ENCODE data around the gene MINDY4B.

Gene MINDY4B

DNA sequence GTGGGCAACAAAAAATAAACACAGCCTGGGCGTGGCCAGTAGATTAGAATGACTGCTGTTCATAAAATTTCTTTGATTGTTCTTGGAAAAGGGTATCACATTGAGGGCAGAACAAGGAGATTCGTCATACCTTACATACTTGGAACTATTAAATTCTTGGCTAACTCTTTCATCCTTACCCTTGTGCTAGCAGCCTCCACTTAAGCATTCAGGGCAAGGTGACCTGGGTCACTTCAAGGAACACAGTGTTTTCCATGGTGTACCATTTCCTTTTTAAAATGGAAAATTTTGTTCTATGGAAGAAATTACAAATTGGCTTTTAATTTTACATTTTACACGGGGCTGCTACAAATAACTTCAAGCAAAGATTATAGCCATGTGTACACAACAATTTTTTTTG lies 60.8 kb downstream of the MINDY4B start:
- DNase-seq (ENCODE audit: low read depth): no peak

- DNase-seq (ENCODE audit: low read depth): no peak
These were observed 62.0 kb downstream of the MINDY4B start for GRCh38 chr3:150843241-150843640.

GRCh38 chr3:150840802-150841515 lies 64.3 kb downstream of the MINDY4B start:
- DNase-seq (ENCODE audit: low read depth): no peak

DNA sequence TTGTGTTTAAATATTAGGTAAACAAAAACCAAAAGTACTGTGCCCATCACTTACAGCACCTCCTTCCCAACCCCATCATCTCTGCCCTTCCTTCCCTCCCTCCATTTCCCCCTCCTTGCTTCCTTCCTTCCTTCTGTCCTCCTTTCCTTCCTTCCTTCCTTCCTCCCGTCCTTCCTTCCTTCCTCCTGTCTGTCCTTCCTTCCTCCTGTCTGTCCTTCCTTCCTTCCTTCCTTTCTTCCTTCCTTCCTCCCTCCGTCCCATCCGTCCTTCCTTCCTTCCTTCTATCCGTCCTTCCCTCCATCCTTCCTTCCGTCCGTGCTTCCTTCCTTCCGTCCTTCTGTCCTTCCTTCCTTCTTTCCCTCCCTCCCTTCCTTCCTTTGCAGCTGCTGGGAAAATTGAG lies 74.5 kb downstream of the MINDY4B start:
- no peak for DNase-seq (ENCODE audit: low read depth)

DNA sequence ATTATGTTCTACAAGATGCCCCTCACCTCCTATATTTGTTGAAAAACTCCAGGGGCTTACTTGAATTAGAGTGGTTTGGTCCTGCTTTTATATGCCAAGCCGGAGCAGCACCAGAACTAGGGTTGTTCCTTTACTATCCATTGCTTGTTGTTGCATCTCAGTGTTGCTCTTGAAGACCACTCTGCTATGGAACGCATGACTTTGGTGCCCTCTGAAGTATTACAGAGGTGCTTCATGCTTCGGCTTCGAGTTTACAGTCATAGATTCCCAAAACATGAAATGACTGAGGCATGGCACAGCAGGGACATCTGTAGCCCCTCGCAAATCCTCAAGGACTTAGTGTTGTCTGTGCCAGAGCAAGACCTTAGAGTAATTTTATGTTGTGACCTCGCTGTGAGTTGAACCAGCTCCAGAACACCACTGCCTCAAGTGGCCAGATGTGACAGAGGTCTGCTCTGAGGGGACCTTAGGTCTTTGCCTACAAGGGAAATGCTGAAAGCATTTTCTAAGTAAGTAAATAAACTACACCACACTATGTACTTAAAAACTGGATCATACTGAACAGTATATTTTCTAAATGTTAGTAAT lies 75.1 kb downstream of the MINDY4B start:
- DNase-seq (ENCODE audit: low read depth): no peak

GRCh38 chr3:150829408-150829807 lies 75.8 kb downstream of the MINDY4B start:
- no peak for DNase-seq (ENCODE audit: low read depth)

DNA sequence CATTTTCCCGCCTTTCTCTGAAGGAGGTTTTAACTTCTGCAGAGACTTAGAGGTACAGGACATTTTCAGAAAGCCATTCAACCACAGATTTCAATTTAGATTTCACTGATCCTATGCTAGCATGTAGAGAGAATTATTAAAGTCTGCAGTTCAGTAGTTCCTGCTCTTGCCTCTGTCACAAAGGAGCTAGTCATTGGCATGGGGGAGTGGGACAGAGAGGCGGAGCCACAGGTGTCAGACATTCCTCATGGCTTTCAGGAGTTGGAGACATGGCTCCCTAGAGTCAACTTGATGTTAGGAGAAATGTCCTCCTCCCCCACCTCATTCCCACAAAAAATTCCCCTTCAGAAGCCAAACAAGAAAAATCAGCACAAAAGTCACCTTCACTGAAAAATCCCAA lies 76.2 kb downstream of the MINDY4B start:
- no peak for DNase-seq (ENCODE audit: low read depth)

GRCh38 chr3:150828261-150828660 lies 77.0 kb downstream of the MINDY4B start:
- DNase-seq (ENCODE audit: low read depth): no peak

DNA sequence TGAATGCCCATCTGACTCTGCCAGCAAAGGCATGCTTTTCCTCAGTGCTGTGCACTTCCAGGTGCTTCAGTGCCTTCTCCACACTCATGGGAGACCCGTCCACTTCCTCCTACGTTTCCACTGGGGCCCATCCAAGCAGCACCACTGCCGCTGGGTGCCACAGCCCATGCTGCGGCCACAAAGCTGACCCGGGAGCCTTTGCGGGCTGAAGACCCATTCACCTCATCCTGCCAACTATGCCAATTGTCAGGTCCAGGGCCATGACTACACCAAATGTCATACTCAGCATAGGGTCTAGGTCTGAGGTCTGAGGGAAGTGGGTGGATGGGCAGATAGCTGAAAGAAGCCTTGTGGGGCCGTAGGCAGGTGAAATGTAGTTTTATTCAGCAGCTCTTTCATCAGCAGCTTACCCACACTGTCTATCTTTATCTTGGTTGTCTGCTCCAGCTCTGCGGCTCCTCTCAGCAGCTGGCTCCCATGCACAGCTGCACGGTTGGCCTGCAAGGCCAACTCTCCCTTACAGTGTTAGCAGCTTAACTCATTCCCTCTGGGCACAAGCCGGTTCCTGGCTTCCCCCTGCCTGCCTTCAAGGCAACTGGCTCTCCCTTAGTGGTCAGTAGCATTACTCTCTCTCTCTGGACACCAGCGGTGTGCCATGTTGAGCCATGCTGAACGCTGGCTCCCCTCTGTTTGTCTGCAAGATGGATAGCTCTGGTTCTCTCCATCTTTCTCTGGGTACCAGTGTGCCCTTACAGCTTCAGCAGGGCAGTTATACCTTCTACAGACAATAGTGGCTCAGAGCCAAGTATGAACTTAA lies 78.6 kb downstream of the MINDY4B start:
- no peak for DNase-seq (ENCODE audit: low read depth)

DNA sequence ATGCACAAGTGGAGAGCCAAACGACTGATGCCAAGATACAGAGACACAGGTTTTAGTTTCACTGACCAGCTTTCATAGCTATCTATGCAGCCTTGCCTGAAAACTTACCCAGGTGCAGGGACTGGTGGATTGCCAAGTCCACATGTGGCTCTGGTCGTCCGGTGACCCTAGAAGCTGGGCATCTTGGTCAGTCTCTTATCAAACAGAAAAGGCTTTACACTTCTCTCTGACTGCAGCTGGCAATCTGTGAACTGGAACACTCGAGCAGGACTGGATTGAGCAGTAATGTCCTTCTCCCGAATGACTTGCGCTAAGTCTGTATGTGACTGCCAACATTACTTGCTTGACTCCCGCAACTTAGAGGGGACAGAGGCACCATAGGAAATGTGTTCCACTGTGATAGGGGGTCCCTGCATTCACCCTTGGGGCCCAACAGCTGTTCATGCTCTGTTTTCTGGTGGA lies 79.3 kb downstream of the MINDY4B start:
- no peak for DNase-seq (ENCODE audit: low read depth)

- no peak for DNase-seq (ENCODE audit: low read depth)
These were observed 79.9 kb downstream of the MINDY4B start for GRCh38 chr3:150825192-150825915.

- DNase-seq (ENCODE audit: low read depth): no peak
These were observed 82.0 kb downstream of the MINDY4B start for GRCh38 chr3:150823277-150823676.

DNA sequence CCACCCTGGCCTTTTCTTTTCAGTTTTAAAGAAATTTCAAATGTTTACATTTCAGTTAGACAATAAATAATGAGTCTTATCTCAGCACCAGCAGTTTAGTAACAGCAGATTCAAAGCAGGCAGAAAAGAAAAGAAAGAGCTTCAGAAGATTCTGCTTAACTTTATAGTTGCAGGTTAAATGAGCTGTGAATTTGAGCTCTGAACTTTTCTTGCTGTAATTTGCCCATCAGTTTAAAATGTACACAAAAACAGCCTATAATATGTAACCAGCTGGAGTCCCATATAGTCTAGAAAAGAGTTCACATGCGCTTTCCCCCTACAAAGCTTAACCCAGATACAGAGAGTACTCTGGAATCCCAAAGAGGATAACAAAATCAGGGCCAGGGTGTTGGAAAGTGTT lies 82.6 kb downstream of the MINDY4B start:
- no peak for DNase-seq (ENCODE audit: low read depth)

Measured in activated T-helper 1 cell treated with Interleukin-2 at 50 U/mL for 16 hours (primary cell).